ENCODE results near the gene PCBD1. TPM values are rescaled to one million over a fixed set of nuclear protein-coding genes. Genes with fewer than 3 reads are reported as not detected.

The PCBD1 gene
- total RNA-seq, 1 experiment from 2014 or later = 39.7 TPM

- H3K9ac ChIP-seq (ENCODE audit: extremely low read depth, insufficient read length, low read length) = no peak overlapping the region
- H2BK15ac ChIP-seq (ENCODE audit: low read depth, low read length) = no peak overlapping the region
- no peak overlapping the region for H3K4ac ChIP-seq (ENCODE audit: low read depth, low read length)
- H4K8ac ChIP-seq (replicated peaks; ENCODE audit: insufficient read length, low read depth, low read length) = no peak overlapping the region
- H3K9me3 Mint-ChIP-seq = peaks cover 0 to 3% of the 10 kb centered on the region in 2 experiments; a peak in 2 of 5 replicates
- no peak overlapping the region for H3K23ac ChIP-seq (ENCODE audit: insufficient read length, low read depth, low read length)
- no peak overlapping the region for H4K91ac ChIP-seq (ENCODE audit: insufficient read length, low read depth, low read length)
- H2AFZ ChIP-seq (ENCODE audit: low read length) = no peak overlapping the region
- no peaks in the 10 kb centered on the region for H3K79me2 ChIP-seq (ENCODE audit: insufficient read depth, low read length)
- H2AK5ac ChIP-seq (ENCODE audit: insufficient read length, low read length) = no peak overlapping the region
- H3K9me3 ChIP-seq (ENCODE audit: control insufficient read depth, low read depth, low read length) = no peaks in the 10 kb centered on the region
- H4K20me1 ChIP-seq (ENCODE audit: control insufficient read depth, insufficient read depth, insufficient read length) = no peaks in the 10 kb centered on the region
- H3K56ac ChIP-seq (ENCODE audit: insufficient read length, low read depth, low read length) = no peak overlapping the region
- no peak overlapping the region for H2BK5ac ChIP-seq (ENCODE audit: insufficient read length, low read length)
- no peak overlapping the region for H3K27ac Mint-ChIP-seq
- no peak overlapping the region for H3K18ac ChIP-seq (ENCODE audit: insufficient read length, low read depth, low read length)
- no peak overlapping the region for H3K4me2 ChIP-seq (ENCODE audit: insufficient read depth, insufficient read length, low read length)
- H2BK120ac ChIP-seq (ENCODE audit: low read depth, low read length, poor library complexity, severe bottlenecking) = no peak overlapping the region
- no peak overlapping the region for H3T11ph ChIP-seq (ENCODE audit: low read length)
- no peak overlapping the region for H4K5ac ChIP-seq (ENCODE audit: insufficient read length, low read depth, low read length)
- peaks cover 4% of the 10 kb centered on the region for H3K23me2 ChIP-seq (ENCODE audit: insufficient read length, low read depth, low read length, poor library complexity, severe bottlenecking)
- WGBS (ENCODE audit: extremely low coverage, insufficient read length, low lambda C conversion rate) = no CpG with 5 or more reads among the region's 1 CpG
- peaks cover 0 to 5% (median 0%) of the 10 kb centered on the region in 3 experiments; a peak in 2 of 7 replicates for H3K36me3 Mint-ChIP-seq (ENCODE audit: insufficient read depth in 1 of 3, low read depth in 3 of 3)
- H3K79me1 ChIP-seq (ENCODE audit: insufficient read depth, low read depth, low read length, poor library complexity, severe bottlenecking) = no peaks in the 10 kb centered on the region
- H3K27ac ChIP-seq (ENCODE audit: insufficient read length, low read depth, low read length) = no peak overlapping the region
- no peaks in the 10 kb centered on the region for H3K27me3 ChIP-seq (ENCODE audit: insufficient read depth, low read length)
- DNase-seq = no peak
- no peak overlapping the region for H2BK12ac ChIP-seq (ENCODE audit: insufficient read length, low read depth, low read length)
- peaks cover 20% of the 10 kb centered on the region; the same call in 1 of the 2 replicates for H3K4me1 ChIP-seq (ENCODE audit: insufficient read depth, low read length)
- no peak overlapping the region for H3K4me3 Mint-ChIP-seq
- peaks cover 2% of the 10 kb centered on the region; the same call in 1 of the 2 replicates for H3K27me3 Mint-ChIP-seq (ENCODE audit: low read depth)
- H2BK20ac ChIP-seq (ENCODE audit: low read depth, low read length, poor library complexity, severe bottlenecking) = no peak overlapping the region
- no peak for TF ChIP-seq CTCF (conservative IDR thresholded peaks at IDR 0.05)
- H3K14ac ChIP-seq (ENCODE audit: insufficient read depth, low read length) = no peak overlapping the region
- peaks cover 48 to 49% of the 10 kb centered on the region in 2 experiments for H3K4me1 Mint-ChIP-seq
Measured at GRCh38 chr10:70891627-70892026, 3.3 kb upstream of the PCBD1 start.

Measured in H9 (cell line).